ENCODE measurements around the gene ABCB1.

The ABCB1 gene

DNA sequence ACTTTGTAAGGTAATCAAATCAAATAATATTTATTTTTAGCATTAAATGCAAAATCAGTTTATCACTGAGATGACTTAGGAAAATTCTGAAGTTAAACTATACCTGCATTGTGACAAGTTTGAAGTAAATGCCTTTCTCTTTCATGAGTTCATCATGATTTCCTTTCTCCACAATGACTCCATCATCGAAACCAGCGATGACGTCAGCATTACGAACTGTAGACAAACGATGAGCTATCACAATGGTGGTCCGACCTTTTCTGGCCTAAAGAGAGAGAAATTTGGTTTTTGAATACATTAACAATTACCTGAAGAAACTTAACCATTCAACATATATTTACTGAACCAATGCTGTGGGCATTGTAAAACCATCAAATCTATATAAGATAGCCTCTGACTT, 54.9 kb downstream of the ABCB1 start:
- no peak for TF ChIP-seq FOXP2 (optimal IDR thresholded peaks at IDR 0.05; ENCODE audit: control extremely low read depth, extremely low read length, insufficient read depth)
- no peak for TF ChIP-seq POLR2AphosphoS5 (IDR thresholded peaks at IDR 0.05; ENCODE audit: borderline replicate concordance, low read depth, low read length)
- TF ChIP-seq EZH2 (IDR thresholded peaks at IDR 0.05) = no peak

DNA sequence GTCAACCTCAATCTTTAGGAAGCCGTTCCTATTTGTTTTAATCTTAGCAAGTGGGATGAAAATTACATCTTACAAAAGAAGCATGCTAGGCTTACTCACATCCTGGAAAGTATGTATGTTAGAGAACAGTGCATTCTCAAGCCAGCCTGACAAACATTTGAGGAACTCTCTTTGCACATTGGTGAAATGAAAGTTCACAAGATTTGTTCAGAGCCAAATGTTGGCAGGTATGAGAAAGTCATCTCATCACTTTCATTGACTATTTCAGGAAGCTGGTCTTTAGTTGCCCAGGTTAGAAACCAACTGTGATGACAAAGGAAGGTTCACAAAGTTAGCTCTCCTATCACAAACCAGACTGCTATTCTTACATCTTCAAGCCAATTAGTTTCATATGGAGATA, 57.1 kb downstream of the ABCB1 start:
- H3K9me3 ChIP-seq (ENCODE audit: low read depth, low read length) = no peaks in the 10 kb centered on the region
- no peak for DNase-seq (ENCODE audit: low read depth, low spot score)
- TF ChIP-seq POLR2AphosphoS5 (IDR thresholded peaks at IDR 0.05; ENCODE audit: borderline replicate concordance, low read depth, low read length) (no peak), EZH2 (IDR thresholded peaks at IDR 0.05) (no peak), FOXP2 (optimal IDR thresholded peaks at IDR 0.05; ENCODE audit: control extremely low read depth, extremely low read length, insufficient read depth) (no peak)
- no peaks in the 10 kb centered on the region for H3K36me3 ChIP-seq (ENCODE audit: insufficient read depth, low read length)
- H3K9ac ChIP-seq (ENCODE audit: insufficient read length) = no peak overlapping the region
- H3K4me3 ChIP-seq = no peak overlapping the region
- H3K27ac ChIP-seq = no peak overlapping the region

More for the DNA sequence above, 54.9 kb downstream of the ABCB1 start:
- Histone ChIP-seq H3K36me3 (ENCODE audit: insufficient read depth, low read length) (no peaks in the 10 kb centered on the region), H3K9me3 (ENCODE audit: low read depth, low read length) (no peaks in the 10 kb centered on the region), H3K4me3 (no peak overlapping the region), H3K27ac (no peak overlapping the region), H3K9ac (ENCODE audit: insufficient read length) (no peak overlapping the region)
- no peak for DNase-seq (ENCODE audit: low read depth, low spot score)

- Histone ChIP-seq H3K9ac (ENCODE audit: insufficient read length) (no peak overlapping the region), H3K9me3 (ENCODE audit: low read depth, low read length) (no peaks in the 10 kb centered on the region), H3K4me3 (no peak overlapping the region), H3K36me3 (ENCODE audit: insufficient read depth, low read length) (no peaks in the 10 kb centered on the region), H3K27ac (no peak overlapping the region)
- TF ChIP-seq EZH2 (IDR thresholded peaks at IDR 0.05) (no peak), POLR2AphosphoS5 (IDR thresholded peaks at IDR 0.05; ENCODE audit: borderline replicate concordance, low read depth, low read length) (no peak), FOXP2 (optimal IDR thresholded peaks at IDR 0.05; ENCODE audit: control extremely low read depth, extremely low read length, insufficient read depth) (no peak)
- DNase-seq (ENCODE audit: low read depth, low spot score) = no peak
These were observed 59.0 kb downstream of the ABCB1 start for GRCh38 chr7:87541648-87542047.

DNA sequence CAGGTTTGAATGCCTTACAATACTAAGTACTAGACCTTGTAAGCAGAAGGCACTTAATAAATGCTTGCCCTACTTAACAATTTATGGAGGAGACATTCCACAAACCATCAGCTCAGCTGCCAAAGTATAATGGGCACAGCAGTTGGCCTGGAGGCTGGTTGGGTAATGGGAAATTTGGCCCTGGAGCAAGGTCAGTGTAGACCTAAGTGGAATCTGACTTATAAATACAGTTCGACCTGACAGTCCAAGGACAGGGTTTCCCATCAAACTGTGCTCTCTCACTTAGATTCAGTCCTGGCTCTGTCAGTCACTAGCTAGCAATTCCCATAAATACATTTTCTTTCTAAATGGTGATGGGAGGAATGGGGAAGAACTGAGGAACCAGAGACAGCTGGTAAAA, 62.6 kb downstream of the ABCB1 start:
- Histone ChIP-seq H3K4me3 (no peak overlapping the region), H3K27ac (no peak overlapping the region)
- TF ChIP-seq FOXP2 (optimal IDR thresholded peaks at IDR 0.05; ENCODE audit: control extremely low read depth, extremely low read length, insufficient read depth) (no peak), EZH2 (IDR thresholded peaks at IDR 0.05) (no peak)

DNA sequence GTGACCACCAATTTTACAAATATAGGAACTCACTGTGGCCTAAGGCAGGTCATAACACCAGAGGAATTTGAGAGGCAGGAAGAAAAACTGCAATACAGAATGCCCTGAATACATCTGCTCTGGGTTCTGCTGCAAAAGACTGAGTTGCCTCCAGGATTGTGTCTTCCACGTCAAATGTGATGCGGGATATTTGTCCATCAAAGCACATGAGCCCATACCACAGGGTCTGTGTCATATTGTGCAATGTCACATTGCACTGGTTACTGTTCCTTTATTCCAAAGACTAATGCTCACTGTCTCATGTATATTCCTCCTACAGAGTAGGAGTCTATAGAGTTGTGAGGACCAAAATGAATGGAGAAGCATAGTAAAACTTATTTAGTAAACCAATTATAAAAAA, 66.6 kb downstream of the ABCB1 start:
- Histone ChIP-seq H3K4me3 (no peak overlapping the region), H3K27ac (no peak overlapping the region), H3K36me3 (ENCODE audit: insufficient read depth, low read length) (no peaks in the 10 kb centered on the region), H3K9ac (ENCODE audit: insufficient read length) (no peak overlapping the region), H3K9me3 (ENCODE audit: low read depth, low read length) (no peaks in the 10 kb centered on the region)
- no peak for DNase-seq (ENCODE audit: low read depth, low spot score)
- no peak for TF ChIP-seq POLR2AphosphoS5 (IDR thresholded peaks at IDR 0.05; ENCODE audit: borderline replicate concordance, low read depth, low read length)
- TF ChIP-seq EZH2 (IDR thresholded peaks at IDR 0.05) = no peak
- no peak for TF ChIP-seq FOXP2 (optimal IDR thresholded peaks at IDR 0.05; ENCODE audit: control extremely low read depth, extremely low read length, insufficient read depth)

More for the DNA sequence above, 62.6 kb downstream of the ABCB1 start:
- no peak overlapping the region for H3K9ac ChIP-seq (ENCODE audit: insufficient read length)
- DNase-seq (ENCODE audit: low read depth, low spot score) = no peak
- no peaks in the 10 kb centered on the region for H3K9me3 ChIP-seq (ENCODE audit: low read depth, low read length)
- H3K36me3 ChIP-seq (ENCODE audit: insufficient read depth, low read length) = no peaks in the 10 kb centered on the region

GRCh38 chr7:87530126-87530525, 70.6 kb downstream of the ABCB1 start:
- no peak for DNase-seq (ENCODE audit: low read depth, low spot score)
- Histone ChIP-seq H3K27ac (no peak overlapping the region), H3K9me3 (ENCODE audit: low read depth, low read length) (no peaks in the 10 kb centered on the region), H3K36me3 (ENCODE audit: insufficient read depth, low read length) (no peaks in the 10 kb centered on the region), H3K4me3 (no peak overlapping the region), H3K9ac (ENCODE audit: insufficient read length) (no peak overlapping the region)
- TF ChIP-seq POLR2AphosphoS5 (IDR thresholded peaks at IDR 0.05; ENCODE audit: borderline replicate concordance, low read depth, low read length) (no peak), FOXP2 (optimal IDR thresholded peaks at IDR 0.05; ENCODE audit: control extremely low read depth, extremely low read length, insufficient read depth) (no peak), EZH2 (IDR thresholded peaks at IDR 0.05) (no peak)

DNA sequence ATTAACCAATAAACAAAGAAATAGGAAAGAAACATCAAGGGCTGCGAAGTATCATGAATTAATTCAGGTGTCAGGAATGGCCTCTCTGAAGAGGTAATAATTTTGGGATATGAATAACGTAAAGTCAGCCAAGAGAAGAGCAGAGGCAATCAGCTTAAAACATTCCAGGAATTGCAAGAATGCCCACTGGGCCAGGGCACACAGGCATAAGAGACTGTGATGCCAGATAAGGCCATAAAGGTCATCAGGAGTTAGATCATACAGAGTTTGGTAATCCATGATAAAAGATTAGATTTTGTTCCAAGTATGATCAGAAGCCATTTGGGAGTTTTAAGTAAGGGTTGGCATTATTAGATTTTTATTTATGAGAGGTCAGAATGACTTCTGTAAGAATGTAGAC, 72.0 kb downstream of the ABCB1 start:
- H3K36me3 ChIP-seq (ENCODE audit: insufficient read depth, low read length) = no peaks in the 10 kb centered on the region
- no peaks in the 10 kb centered on the region for H3K9me3 ChIP-seq (ENCODE audit: low read depth, low read length)
- DNase-seq (ENCODE audit: low read depth, low spot score) = no peak
- no peak for TF ChIP-seq FOXP2 (optimal IDR thresholded peaks at IDR 0.05; ENCODE audit: control extremely low read depth, extremely low read length, insufficient read depth)
- no peak for TF ChIP-seq POLR2AphosphoS5 (IDR thresholded peaks at IDR 0.05; ENCODE audit: borderline replicate concordance, low read depth, low read length)
- TF ChIP-seq EZH2 (IDR thresholded peaks at IDR 0.05) = no peak
- H3K9ac ChIP-seq (ENCODE audit: insufficient read length) = no peak overlapping the region
- no peak overlapping the region for H3K4me3 ChIP-seq
- no peak overlapping the region for H3K27ac ChIP-seq

GRCh38 chr7:87518735-87519134, 81.9 kb downstream of the ABCB1 start:
- Histone ChIP-seq H3K4me3 (no peak overlapping the region), H3K9me3 (ENCODE audit: low read depth, low read length) (no peaks in the 10 kb centered on the region), H3K9ac (ENCODE audit: insufficient read length) (no peak overlapping the region), H3K27ac (no peak overlapping the region), H3K36me3 (ENCODE audit: insufficient read depth, low read length) (no peaks in the 10 kb centered on the region)
- DNase-seq (ENCODE audit: low read depth, low spot score) = no peak
- TF ChIP-seq POLR2AphosphoS5 (IDR thresholded peaks at IDR 0.05; ENCODE audit: borderline replicate concordance, low read depth, low read length) = no peak
- no peak for TF ChIP-seq EZH2 (IDR thresholded peaks at IDR 0.05)
- TF ChIP-seq FOXP2 (optimal IDR thresholded peaks at IDR 0.05; ENCODE audit: control extremely low read depth, extremely low read length, insufficient read depth) = no peak

DNA sequence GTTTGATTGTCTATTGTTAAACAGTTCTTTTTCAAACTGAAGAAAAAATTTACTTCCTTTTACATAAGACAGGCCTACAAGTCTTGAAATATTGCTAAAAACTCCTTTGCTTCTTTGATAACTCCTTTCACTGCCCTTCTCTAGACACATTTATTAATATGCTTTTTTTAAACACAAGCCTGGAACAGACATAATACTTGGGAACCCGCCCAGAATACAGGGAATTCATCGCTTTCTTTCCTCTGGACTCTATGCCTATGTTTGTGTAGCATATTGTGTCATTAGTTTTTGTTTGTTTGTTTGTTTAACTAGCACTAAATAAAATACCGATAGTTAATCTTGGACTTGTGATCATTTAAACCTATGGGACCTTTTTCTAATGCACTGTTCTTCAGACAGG, 82.8 kb downstream of the ABCB1 start:
- Histone ChIP-seq H3K27ac (no peak overlapping the region), H3K36me3 (ENCODE audit: insufficient read depth, low read length) (no peaks in the 10 kb centered on the region), H3K9me3 (ENCODE audit: low read depth, low read length) (no peaks in the 10 kb centered on the region), H3K9ac (ENCODE audit: insufficient read length) (no peak overlapping the region), H3K4me3 (no peak overlapping the region)
- no peak for DNase-seq (ENCODE audit: low read depth, low spot score)
- no peak for TF ChIP-seq FOXP2 (optimal IDR thresholded peaks at IDR 0.05; ENCODE audit: control extremely low read depth, extremely low read length, insufficient read depth)
- TF ChIP-seq EZH2 (IDR thresholded peaks at IDR 0.05) = no peak
- no peak for TF ChIP-seq POLR2AphosphoS5 (IDR thresholded peaks at IDR 0.05; ENCODE audit: borderline replicate concordance, low read depth, low read length)

Measured in SK-N-MC (cell line).